ENCODE data around the gene SFI1. TPM values are rescaled to one million over a fixed set of nuclear protein-coding genes. Genes with fewer than 3 reads are reported as not detected.

Gene SFI1
- total RNA-seq, 2 experiments from 2014 or later, result 227 to 240 TPM

- no peak for DNase-seq
- Mint-ChIP-seq H3K9me3 (no peaks in the 10 kb centered on the region), H3K4me1 (ENCODE audit: low read depth) (peaks cover 27% of the 10 kb centered on the region), H3K27ac (no peak overlapping the region), H3K36me3 (peaks cover 13% of the 10 kb centered on the region), H3K27me3 (no peaks in the 10 kb centered on the region), H3K4me3 (no peak overlapping the region)
- ChIA-PET CTCF (interaction anchor here (0.9 kb wide), 1 partner anchor 9 kb away, joined by 3 read pairs; no protein-coding TSS in a partner anchor), POLR2A (no interaction called here)
- intact Hi-C loops (cut with micrococcal nuclease), result no loop called here
Observed at GRCh38 chr22:31623592-31624304, 127.4 kb downstream of the SFI1 start.

GRCh38 chr22:31625257-31625640 is 128.9 kb downstream of the SFI1 start:
- CTCF ChIA-PET, result no interaction called here
- Mint-ChIP-seq H3K9me3 (no peaks in the 10 kb centered on the region), H3K27ac (peak overlapping the region; percentile 5), H3K27me3 (no peaks in the 10 kb centered on the region), H3K4me1 (ENCODE audit: low read depth) (peaks cover 37% of the 10 kb centered on the region), H3K36me3 (peaks cover 2% of the 10 kb centered on the region), H3K4me3 (no peak overlapping the region)
- POLR2A ChIA-PET, result no interaction called here
- intact Hi-C loops (cut with micrococcal nuclease), result no loop called here
- no peak for DNase-seq

DNA sequence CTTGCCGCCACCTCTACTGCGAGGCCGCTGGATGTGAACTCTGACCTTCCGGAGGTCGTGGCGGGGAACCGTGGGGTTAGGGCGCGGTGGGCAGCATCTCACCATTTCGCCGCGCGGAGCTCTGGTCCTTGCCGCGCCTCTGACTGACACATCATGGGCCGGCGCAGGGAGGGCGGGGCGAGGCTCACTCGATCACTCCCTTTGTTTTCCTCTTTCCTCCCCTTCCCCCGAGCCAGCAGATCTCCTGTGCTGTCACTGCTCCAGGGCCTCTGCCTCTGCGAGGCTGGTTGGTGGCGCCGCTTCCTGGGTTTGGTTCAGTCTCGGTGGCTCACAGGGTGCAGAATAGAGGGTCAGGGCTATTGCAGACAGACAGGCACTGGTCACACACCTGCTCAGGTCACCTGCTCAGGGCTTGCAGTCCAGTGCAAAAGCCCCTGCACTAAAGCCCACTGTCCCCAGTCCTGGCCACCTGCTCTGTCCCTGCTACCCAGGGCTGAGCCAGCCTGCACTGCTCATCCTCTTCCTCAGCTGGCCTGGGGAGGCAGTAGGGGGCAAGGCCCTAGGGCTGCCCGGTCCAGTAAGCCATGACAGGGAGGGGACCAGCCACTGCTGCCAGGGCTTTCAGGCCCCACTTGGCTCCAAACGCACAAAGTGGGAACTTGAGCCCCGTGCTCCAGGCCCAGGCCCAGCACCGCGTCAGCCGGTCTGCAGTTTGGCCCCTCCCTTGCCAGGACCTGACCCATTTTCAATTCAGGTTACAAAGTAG is 129.5 kb downstream of the SFI1 start:
- Mint-ChIP-seq H3K27ac (peak overlapping the region; percentile 33), H3K4me3 (no peak overlapping the region), H3K4me1 (ENCODE audit: low read depth) (peaks cover 37% of the 10 kb centered on the region), H3K27me3 (no peaks in the 10 kb centered on the region), H3K9me3 (no peaks in the 10 kb centered on the region), H3K36me3 (no peaks in the 10 kb centered on the region)
- intact Hi-C loops (cut with micrococcal nuclease), result no loop called here
- ChIA-PET POLR2A (no interaction called here), CTCF (no interaction called here)
- no peak for DNase-seq

GRCh38 chr22:31626427-31627150 is 130.3 kb downstream of the SFI1 start:
- H3K27me3 Mint-ChIP-seq, result no peaks in the 10 kb centered on the region
- CTCF ChIA-PET, result interaction anchor here (0.6 kb wide), 1 partner anchor 37 kb away, joined by 4 read pairs; no protein-coding TSS in a partner anchor
- no peaks in the 10 kb centered on the region for H3K36me3 Mint-ChIP-seq
- DNase-seq, result no peak
- no peak overlapping the region for H3K27ac Mint-ChIP-seq
- H3K4me1 Mint-ChIP-seq (ENCODE audit: low read depth), result peaks cover 45% of the 10 kb centered on the region
- intact Hi-C loops (cut with micrococcal nuclease), result no loop called here
- H3K9me3 Mint-ChIP-seq, result no peaks in the 10 kb centered on the region
- POLR2A ChIA-PET, result no interaction called here
- H3K4me3 Mint-ChIP-seq, result no peak overlapping the region

GRCh38 chr22:31627223-31627731 is 130.9 kb downstream of the SFI1 start:
- DNase-seq, result no peak
- ChIA-PET CTCF (no interaction called here), POLR2A (no interaction called here)
- Mint-ChIP-seq H3K4me1 (ENCODE audit: low read depth) (peaks cover 48% of the 10 kb centered on the region), H3K4me3 (no peak overlapping the region), H3K27me3 (no peaks in the 10 kb centered on the region), H3K9me3 (no peaks in the 10 kb centered on the region), H3K27ac (peak overlapping the region; percentile 80), H3K36me3 (no peaks in the 10 kb centered on the region)
- intact Hi-C loops (cut with micrococcal nuclease), result no loop called here

GRCh38 chr22:31628362-31628761 is 132.0 kb downstream of the SFI1 start:
- DNase-seq, result no peak
- Mint-ChIP-seq H3K27ac (peak overlapping the region; percentile 80), H3K4me1 (ENCODE audit: low read depth) (peaks cover 48% of the 10 kb centered on the region), H3K9me3 (no peaks in the 10 kb centered on the region), H3K4me3 (peak overlapping the region; percentile 81), H3K27me3 (no peaks in the 10 kb centered on the region), H3K36me3 (no peaks in the 10 kb centered on the region)
- intact Hi-C loops (cut with micrococcal nuclease), result no loop called here
- CTCF ChIA-PET, result no interaction called here
- POLR2A ChIA-PET, result no interaction called here

- H3K27me3 Mint-ChIP-seq, result no peaks in the 10 kb centered on the region
- H3K4me1 Mint-ChIP-seq (ENCODE audit: low read depth), result peaks cover 55% of the 10 kb centered on the region
- ChIA-PET POLR2A (interaction anchor here (1.1 to 2.2 kb wide), 2 partner anchors 13 to 103 kb away, joined by 3 to 11 read pairs; no protein-coding TSS in a partner anchor), CTCF (interaction anchor here (0.8 to 5.8 kb wide), 4 partner anchors 16 to 284 kb away, joined by 3 to 35 read pairs (median 6); no protein-coding TSS in a partner anchor)
- DNase-seq, result no peak
- H3K36me3 Mint-ChIP-seq, result no peaks in the 10 kb centered on the region
- intact Hi-C loops (cut with micrococcal nuclease), result no loop called here
- peak overlapping the region; percentile 80 for H3K27ac Mint-ChIP-seq
- peak overlapping the region; percentile 81 for H3K4me3 Mint-ChIP-seq
- no peaks in the 10 kb centered on the region for H3K9me3 Mint-ChIP-seq
Observed at GRCh38 chr22:31628969-31629708, 132.8 kb downstream of the SFI1 start.

- DNase-seq, result no peak
- H3K4me3 Mint-ChIP-seq, result peak overlapping the region; percentile 81
- H3K4me1 Mint-ChIP-seq (ENCODE audit: low read depth), result peaks cover 59% of the 10 kb centered on the region
- H3K27me3 Mint-ChIP-seq, result no peaks in the 10 kb centered on the region
- ChIA-PET POLR2A (interaction anchor here (0.9 to 2.2 kb wide), 10 partner anchors 10 to 339 kb away, joined by 3 to 12 read pairs (median 4); partner anchors contain the start of gene PISD), CTCF (interaction anchor here (0.7 to 5.8 kb wide), 11 partner anchors 9 to 285 kb away, joined by 3 to 35 read pairs (median 4); no protein-coding TSS in a partner anchor)
- no peaks in the 10 kb centered on the region for H3K9me3 Mint-ChIP-seq
- intact Hi-C loops (cut with micrococcal nuclease), result loop anchor here (1.0 to 5.0 kb wide), 6 partner anchors 33 to 337 kb away; partner anchors contain the start of genes PATZ1, PIK3IP1, PISD and SFI1
- peak overlapping the region; percentile 80 for H3K27ac Mint-ChIP-seq
- no peaks in the 10 kb centered on the region for H3K36me3 Mint-ChIP-seq
Observed at GRCh38 chr22:31629741-31630184, 133.4 kb downstream of the SFI1 start.

- POLR2A ChIA-PET, result interaction anchor here (0.6 to 2.2 kb wide), 14 partner anchors 11 to 340 kb away, joined by 3 to 12 read pairs (median 3); partner anchors contain the start of gene PISD
- intact Hi-C loops (cut with micrococcal nuclease), result loop anchor here (1.0 to 5.0 kb wide), 6 partner anchors 32 to 338 kb away; partner anchors contain the start of genes PATZ1, PIK3IP1, PISD and SFI1
Observed at GRCh38 chr22:31630331-31631329, 134.3 kb downstream of the SFI1 start.

DNA sequence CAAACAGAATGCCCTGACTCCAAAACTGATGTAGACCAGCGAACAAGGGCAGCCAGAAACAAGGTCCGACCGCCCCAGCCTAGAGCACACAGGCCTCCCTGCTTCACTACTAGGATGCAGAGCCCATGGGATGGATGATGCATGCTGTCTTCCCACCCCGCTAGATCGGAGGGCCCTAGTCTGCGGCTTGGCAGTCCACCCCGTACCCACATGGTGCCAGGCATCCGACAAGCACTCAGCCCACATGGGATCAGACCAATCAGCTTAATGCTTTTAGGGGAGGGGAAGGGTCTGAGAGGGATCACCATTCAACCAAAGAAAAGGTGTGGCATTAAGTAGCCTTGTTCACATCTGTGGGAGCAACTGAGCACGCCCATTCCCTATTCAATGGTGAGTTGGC is 135.1 kb downstream of the SFI1 start:
- no peaks in the 10 kb centered on the region for H3K36me3 Mint-ChIP-seq
- ChIA-PET CTCF (interaction anchor here (1.3 to 5.8 kb wide), 7 partner anchors 22 to 179 kb away, joined by 3 to 35 read pairs (median 7); no protein-coding TSS in a partner anchor), POLR2A (interaction anchor here (0.9 to 2.2 kb wide), 9 partner anchors 12 to 341 kb away, joined by 3 to 12 read pairs (median 4); partner anchors contain the start of gene PISD)
- no peak for DNase-seq
- H3K27ac Mint-ChIP-seq, result peak overlapping the region; percentile 89
- intact Hi-C loops (cut with micrococcal nuclease), result loop anchor here (2.0 to 5.0 kb wide), 4 partner anchors 75 to 339 kb away; partner anchors contain the start of genes PATZ1, PIK3IP1 and SFI1
- peaks cover 57% of the 10 kb centered on the region for H3K4me1 Mint-ChIP-seq (ENCODE audit: low read depth)
- H3K4me3 Mint-ChIP-seq, result peak overlapping the region; percentile 81
- H3K27me3 Mint-ChIP-seq, result no peaks in the 10 kb centered on the region
- H3K9me3 Mint-ChIP-seq, result no peaks in the 10 kb centered on the region

More at GRCh38 chr22:31630331-31631329, 134.3 kb downstream of the SFI1 start:
- peak; percentile 93 for DNase-seq
- CTCF ChIA-PET, result interaction anchor here (0.7 to 5.8 kb wide), 15 partner anchors 8 to 286 kb away, joined by 3 to 35 read pairs (median 4); no protein-coding TSS in a partner anchor
- peak overlapping the region; percentile 91 for H3K27ac Mint-ChIP-seq
- H3K4me3 Mint-ChIP-seq, result peak overlapping the region; percentile 81
- H3K9me3 Mint-ChIP-seq, result no peaks in the 10 kb centered on the region
- H3K27me3 Mint-ChIP-seq, result no peaks in the 10 kb centered on the region
- peaks cover 61% of the 10 kb centered on the region for H3K4me1 Mint-ChIP-seq (ENCODE audit: low read depth)
- no peaks in the 10 kb centered on the region for H3K36me3 Mint-ChIP-seq

All from activated CD4-positive, alpha-beta memory T cell treated with anti-CD3 and anti-CD28 coated beads for 36 hours (primary cell).